Gastrocnemius medialis (tissue), 4 donors: Measurements from ENCODE around the gene VWA8.

Source experiments
- POLR2A ChIP-seq, 2 donors: fragments of 450-650 bp; IDR thresholded peaks; one replicate each; pipeline ENCODE4 v1.6.1; 2017; ENCODE audit warnings: antibody characterized with exemption in 2 of 2, mild to moderate bottlenecking in 2 of 2, moderate library complexity in 2 of 2
- TF ChIP-seq, protein P1 (sequence below), 5 experiments: fragments of 450-650 bp in 3 of 5; fragments of 200-600 bp in 2 of 5; sonication (generic) in 2 of 5; IDR thresholded peaks in 4 of 5; conservative IDR thresholded peaks in 1 of 5; 1 replicate in 4 of 5; 2 replicates in 1 of 5; pipeline ENCODE4 v1.5.1; 2016 to 2019; ENCODE audit warnings: antibody characterized with exemption in 5 of 5, mild to moderate bottlenecking in 3 of 5, moderate library complexity in 3 of 5

DNA sequence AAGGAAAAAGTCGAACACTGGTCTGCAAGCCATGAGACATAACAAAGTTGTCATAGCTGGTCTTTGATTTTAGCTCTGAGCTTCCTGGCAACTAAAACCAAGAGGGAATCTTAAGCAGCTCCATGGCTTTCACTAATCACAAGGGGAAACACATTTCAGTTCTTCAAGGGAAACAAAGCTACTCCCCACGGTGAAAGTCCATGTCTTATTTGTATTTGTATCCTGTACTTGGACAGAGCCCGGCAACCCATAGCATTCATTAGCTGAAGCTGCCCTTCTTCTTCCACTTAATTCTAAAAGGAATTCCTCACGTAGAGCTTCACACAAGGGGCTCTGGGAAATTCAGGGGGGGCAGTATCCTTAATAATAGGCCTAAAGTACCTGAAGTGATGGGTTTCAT, 374.7 kb downstream of the VWA8 start:
- TF ChIP-seq, protein P1, sequence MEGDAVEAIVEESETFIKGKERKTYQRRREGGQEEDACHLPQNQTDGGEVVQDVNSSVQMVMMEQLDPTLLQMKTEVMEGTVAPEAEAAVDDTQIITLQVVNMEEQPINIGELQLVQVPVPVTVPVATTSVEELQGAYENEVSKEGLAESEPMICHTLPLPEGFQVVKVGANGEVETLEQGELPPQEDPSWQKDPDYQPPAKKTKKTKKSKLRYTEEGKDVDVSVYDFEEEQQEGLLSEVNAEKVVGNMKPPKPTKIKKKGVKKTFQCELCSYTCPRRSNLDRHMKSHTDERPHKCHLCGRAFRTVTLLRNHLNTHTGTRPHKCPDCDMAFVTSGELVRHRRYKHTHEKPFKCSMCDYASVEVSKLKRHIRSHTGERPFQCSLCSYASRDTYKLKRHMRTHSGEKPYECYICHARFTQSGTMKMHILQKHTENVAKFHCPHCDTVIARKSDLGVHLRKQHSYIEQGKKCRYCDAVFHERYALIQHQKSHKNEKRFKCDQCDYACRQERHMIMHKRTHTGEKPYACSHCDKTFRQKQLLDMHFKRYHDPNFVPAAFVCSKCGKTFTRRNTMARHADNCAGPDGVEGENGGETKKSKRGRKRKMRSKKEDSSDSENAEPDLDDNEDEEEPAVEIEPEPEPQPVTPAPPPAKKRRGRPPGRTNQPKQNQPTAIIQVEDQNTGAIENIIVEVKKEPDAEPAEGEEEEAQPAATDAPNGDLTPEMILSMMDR (IDR thresholded peaks at IDR 0.05 in 4 of 5, conservative IDR thresholded peaks at IDR 0.05 in 1 of 5): no peak
- no peak for TF ChIP-seq POLR2A (IDR thresholded peaks at IDR 0.05)
